Glomerular visceral epithelial cell (primary cell): ENCODE results near the gene RB1.

ENCODE experiments used
- DNase-seq: peaks from one replicate; pipeline ENCODE4 v3.0.0-alpha.2; 2016; ENCODE audit errors: extremely low spot score

The RB1 gene

DNA sequence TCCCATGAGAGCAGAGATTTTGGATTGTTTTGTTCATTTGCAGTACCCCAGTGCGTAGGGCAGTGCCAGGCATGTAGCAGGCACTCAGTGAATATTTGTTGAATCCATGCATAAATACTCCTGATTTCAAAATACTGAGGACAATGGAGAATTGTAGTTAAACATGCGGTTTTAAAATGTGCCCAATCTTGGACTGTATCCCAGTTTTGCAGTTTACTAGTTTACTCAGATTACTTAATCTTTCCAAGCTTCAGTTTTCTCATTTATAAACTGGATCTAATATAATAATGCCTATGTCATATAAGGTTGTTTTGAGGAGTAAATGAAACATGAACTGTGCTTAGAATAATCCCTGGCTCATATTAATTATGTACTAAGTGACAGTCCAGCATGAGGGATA is 190.3 kb downstream of the RB1 start:
- DNase-seq: no peak

DNA sequence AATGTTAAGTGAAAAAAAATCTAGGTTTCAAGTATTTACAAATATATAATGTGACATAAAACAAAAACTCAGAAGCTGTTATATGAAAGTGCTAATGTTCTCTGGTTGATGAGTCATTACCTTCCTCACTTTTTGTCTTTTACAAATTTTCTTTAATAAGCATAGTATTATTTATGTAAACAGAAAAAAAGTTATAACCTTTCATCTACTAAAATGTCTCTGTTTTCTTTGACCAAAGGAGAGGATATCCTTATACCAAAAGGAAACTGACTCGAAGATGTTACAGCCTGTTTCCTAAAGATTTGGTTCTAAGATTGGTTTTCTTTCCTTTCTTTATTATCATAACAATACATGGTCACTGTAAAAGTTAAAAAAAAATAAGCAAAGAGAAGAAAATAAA is 191.3 kb downstream of the RB1 start:
- no peak for DNase-seq

DNA sequence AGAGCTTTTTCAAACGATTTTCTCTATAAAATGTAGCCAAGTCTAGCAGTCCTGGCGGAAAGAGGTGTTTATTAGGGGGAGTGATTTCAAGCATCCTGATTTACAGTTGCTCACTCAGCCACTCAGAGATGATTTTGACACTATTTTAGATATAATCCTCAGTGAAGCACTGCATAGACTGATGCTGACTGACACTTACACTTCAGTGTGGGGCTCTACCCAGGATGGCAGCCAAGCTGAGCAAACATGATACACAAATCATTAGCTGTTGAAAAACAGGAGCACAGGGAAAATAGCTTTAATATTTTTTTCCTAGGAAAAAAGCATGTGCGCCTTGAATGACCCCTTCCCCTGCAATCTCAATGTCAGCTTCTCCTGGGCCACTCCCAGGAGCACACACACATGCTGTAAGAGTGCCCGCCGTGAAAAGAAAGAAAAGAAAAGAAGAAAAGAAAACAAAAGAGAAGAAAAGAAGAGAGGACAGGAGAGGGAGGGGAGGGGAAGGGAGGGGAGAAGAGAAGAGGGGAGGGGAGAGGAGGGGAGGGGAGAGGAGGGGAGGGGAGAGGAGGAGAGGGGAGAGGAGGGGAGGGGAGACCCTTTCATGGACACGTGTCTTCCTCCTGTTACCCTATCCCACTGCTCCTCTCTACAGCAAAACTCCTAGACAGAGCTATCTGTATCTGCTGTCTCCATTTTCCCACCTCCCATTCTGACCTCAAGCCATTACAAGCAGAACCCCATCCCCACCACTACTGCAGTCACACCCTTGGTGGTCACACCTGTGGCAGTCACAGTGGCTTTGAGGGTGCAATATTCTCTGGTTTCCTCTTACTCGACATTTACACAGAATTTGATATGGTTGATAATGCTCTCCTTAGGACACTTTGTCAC is 193.0 kb downstream of the RB1 start:
- DNase-seq: no peak

DNA sequence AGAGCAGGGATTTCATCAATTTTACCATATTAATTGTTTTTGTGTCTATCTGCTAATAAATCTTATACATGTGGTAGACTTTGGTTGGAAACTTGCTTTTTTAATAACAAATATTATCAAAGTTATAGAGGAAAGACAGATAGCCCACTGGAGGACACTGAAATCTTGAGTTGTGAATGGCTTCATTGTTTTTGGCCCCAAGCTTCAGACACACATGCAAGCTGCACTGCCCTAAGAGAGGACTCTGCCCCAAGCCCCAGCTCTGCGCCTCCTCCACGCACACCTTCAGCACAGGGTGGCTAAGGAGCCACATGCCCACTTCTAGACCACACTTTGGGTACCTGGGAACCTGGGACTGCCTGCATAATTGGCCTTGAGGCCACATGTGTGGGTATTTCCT is 194.1 kb downstream of the RB1 start:
- DNase-seq: no peak

DNA sequence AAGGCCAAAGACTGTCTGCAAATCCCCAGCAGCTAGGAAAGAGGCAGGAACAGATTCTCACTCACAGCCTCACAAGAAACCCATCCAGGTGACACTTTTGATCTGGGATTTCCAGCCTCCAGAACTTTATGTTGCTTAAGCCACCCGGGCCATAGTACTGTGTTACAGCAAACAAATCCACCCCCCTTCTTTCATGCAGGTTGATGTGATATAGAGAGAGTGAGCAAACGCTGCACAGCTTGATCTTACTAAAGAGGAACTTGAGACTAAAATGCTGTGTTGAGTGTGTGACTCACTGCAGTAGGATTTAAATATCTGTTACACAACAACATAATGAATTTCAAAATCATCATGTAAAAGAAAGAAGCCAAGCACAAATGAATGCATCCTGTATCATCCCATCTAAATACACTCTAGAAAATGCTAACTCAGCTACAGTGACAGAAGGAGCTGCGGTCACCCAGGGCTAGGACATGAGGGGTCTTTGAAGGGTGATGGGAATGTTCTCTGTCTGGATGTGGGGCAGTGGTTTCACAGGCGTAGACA is 197.2 kb downstream of the RB1 start:
- peak; percentile 32 for DNase-seq

DNA sequence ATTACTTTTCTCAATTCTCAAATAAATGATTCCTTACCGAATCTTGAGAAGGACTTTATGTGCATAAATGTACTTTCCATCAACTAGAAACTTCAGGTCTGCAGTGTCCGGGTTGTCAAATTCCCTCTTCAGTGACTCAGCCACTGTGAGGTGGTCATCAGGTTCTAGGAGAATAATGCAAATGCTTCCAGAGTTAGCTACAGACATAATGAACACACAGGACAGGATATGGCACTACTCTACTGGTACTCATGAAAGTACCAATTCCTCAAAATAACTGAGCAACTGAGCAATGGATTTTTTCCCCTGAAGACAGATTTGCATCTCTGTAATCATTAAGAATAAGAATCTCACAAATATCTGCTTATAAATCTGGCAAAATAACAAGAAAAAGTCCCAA is 198.2 kb downstream of the RB1 start:
- peak; percentile 11 for DNase-seq

DNA sequence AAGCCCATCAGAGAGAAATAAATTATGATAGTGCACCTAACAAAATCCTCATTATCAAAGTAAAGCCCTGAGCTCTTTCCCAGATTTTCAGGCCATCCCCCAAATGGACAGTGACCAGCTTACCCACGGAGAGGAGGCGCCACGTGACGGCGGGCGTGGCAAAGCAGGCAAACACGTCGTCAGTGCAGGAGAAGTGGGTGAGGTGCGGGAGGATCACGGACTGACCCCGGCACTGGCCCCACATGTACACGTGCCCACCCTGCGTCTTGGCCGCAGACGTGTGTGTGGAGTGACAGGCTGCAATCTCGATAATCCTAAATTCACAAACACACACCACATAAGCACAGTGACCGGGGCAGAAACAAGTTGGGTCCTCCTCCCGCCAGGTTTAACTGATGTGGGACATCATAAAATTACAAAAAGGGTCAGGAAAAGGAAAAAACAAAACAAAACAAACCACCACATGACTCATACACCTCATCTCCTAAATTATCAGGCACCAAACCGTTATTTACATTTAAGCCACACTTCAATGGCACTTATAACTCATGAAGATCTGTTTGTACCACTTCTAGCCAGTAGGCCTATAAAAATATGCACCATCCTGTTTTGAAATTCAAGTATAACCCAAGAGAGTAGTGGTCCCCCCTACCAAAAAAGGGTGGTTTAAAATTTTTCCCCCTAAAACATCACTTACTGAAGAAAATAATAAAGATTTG is 199.2 kb downstream of the RB1 start:
- DNase-seq: no peak

DNA sequence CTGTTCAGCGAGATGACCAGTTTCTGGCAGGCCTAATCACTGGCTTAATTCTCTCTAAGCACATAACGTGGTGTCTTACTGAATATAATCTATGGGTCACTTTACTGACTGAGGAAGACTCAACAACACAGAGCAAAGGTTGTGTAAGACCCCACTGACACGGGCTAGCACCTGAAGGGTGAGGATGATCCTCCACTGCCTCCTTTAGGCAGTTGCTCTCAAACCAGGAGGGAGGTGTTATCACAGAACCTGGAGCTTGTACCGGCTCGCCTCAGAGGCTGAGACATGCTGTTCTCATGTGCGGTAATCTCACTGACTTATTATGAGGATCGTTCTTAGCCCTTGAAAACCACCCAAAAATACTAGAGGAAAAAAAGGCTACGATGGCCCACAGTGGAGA is 201.1 kb downstream of the RB1 start:
- no peak for DNase-seq

DNA sequence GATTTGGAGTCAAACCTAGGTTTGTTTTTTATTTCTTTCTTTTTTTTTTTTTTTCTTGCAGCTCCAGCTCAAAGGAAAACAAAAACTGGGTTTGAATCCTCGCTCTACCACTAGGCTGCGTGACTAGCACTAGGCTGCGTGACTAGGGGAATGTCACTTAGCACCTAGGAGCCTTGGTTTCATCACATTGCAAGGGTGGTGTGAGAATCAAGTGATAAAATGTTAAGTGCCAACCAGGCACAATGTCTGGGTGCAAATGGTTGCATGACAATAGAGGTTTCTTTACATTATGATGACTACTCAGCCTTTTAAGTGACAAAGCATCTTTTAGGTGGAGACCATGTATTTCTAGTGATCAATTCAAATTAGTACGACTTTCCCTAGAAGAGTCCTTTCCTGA is 201.5 kb downstream of the RB1 start:
- DNase-seq: no peak

DNA sequence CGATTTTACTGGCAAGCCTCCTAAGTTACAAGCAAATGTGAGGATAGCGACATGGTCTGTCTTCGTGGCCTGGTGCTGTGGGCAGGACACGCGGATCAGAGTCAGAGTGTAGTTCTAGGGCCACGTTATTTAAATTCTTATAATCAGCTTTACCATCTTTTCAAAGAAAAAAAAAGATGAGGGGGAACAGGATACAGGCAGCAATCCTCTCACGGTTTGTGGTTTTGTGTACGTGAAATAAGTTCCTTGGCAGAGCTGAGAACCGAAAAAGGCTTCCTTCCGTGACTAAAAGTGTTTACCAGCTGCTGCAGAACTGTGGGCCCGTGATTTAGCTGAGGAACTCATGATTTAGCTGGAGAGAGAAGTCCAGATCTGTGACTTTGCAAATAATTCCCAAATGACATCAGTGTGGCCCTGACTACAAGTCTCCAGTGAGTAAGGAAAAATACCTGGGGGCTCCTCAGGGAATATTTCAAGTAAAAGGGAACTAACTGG is 202.1 kb downstream of the RB1 start:
- DNase-seq: no peak

DNA sequence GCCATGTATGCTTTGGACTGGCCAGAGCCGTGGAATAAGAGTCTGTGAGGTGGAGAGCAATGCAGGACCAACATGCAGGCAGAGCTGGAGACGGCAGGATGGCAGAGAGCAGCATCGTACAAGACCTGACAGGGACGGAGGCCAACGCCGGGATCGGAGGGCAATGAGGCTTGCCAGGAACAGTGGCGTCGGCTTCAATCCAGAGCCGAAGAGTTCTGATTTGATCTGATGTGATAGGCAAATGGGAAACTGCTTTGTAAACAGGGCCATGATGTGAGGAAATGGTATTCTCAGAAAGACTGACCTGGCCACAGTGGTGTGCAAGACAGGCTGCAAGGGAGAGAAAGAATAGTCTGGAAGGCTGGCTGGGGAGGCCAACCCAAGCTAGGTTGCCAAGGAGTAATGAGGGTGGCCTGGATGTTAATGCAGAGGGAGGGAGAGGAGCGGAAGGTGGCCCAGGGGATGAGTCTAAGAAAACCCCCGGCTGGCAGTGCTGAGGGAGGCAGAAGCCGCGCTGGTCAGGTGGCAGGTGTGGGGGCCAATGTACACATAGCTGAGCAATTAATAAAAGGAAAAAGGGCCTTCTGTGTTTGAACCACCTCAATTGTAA is 202.6 kb downstream of the RB1 start:
- no peak for DNase-seq

DNA sequence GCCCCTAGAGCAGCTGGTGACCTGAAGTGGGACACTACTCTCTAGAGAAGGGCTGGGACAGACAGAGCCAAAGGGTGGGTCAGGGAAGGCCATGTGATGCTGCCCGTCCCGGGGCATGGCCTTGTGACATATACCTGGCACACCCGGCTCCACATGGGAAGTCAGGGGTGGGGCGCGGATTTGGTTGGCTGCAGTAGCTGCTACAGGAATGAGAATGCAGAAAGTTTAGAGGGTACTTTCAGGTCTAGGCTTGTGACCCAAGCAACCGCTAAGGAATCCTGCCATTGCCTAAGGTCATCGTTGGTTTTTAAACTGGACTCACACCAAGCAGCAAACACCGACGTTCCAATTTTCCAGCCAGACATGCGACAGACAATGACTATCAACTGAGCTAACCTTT is 203.5 kb downstream of the RB1 start:
- DNase-seq: no peak

DNA sequence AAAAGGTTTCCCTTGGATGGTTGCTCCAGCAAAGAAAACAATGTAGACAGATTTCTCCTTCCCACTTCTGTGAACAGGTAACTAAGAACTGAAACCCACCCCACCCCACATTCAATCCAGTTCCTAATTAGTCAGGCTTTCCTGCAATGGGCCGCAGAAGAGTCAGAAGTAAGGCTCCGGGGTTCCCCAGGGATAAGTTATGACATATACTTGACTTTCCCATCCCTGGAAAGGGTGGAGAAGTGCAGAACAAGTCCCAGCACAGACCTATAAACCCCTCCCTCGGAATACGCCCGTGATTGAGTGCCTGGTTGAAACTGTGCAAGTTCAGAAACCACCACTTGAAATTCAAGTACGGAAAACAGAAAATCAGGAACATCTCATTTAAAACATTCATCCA is 204.5 kb downstream of the RB1 start:
- no peak for DNase-seq

DNA sequence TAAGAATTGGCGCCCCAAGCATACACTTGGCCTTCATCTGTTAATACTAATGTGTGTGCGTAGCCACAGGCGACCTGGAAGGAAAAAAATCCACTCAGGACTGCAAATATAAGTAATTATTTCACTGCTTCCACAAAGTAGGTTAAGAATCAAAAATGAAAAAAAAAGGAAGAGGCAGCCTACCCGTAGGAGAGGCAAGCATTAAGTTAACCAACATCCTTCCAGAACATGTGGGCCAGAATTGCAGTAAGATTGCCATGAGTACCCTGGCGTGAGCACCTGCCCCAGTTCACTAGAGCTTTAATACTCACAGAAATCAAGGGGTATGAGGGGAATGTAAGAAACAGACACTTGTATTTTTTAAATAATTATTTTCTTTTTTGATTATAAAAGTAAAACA is 207.1 kb downstream of the RB1 start:
- DNase-seq: no peak

DNA sequence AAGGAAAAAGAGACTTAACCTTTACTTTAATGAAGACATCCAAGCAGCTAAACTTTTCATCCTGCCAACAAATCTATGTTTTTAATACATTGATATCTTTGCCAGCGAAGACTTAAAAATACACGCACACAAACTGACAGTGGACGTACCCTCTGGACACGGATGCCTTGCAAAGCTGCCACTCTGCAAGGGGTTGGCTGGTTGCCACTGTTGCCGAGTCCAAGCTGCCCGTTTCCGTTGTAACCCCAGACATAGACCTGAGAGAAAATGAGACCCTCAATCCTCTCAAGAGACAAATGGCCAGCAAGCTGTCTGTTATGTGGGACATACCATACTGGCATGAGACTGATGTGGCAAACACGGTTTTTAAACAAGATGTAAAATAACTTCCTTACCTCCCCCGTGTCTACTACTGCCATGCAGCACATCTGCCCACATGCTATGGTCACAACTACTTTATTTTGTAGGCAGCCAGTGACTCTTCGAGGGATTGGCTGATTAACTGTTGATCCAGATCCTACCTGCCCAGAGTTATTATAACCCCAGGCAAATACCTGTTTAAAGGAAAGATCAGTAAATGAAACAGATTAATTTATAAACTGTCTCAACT is 208.2 kb downstream of the RB1 start:
- DNase-seq: no peak

DNA sequence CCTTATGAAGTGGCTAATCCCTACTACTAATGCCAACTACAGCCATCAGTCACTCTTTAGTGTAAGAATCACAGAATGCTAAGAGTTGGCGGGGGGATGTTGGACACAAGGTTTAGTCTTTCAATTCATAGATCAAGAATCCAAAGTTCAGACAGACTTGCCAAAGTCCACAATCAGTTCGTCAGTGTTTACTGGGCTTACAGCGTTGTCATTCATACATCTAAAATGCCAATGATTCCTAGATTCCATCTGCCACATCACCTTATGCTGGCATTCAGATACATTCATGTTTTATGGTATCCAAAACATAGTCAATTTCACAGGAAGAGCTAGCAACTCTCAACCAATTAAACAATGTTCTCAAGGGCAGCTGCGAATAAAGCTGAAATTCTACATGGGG is 211.2 kb downstream of the RB1 start:
- no peak for DNase-seq

DNA sequence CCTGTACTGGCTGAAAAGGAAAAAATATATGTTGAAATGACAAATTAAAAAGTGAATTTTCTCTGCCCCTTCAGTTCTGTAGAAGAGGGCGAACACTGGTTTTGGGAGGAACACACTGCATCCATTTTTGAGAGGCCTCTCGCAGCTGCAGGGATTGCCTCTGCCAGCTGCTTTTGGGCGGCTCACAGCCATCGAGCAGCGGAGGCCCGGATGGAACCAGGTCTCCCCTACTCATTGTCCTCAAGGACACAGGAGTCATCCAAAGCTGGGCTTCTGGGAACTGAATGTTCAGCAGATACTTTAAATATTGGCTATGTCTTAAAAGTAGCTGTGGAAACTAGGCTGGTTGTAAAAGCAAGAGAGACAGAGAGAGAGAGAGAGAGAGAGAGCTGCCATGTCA is 212.2 kb downstream of the RB1 start:
- DNase-seq: no peak

DNA sequence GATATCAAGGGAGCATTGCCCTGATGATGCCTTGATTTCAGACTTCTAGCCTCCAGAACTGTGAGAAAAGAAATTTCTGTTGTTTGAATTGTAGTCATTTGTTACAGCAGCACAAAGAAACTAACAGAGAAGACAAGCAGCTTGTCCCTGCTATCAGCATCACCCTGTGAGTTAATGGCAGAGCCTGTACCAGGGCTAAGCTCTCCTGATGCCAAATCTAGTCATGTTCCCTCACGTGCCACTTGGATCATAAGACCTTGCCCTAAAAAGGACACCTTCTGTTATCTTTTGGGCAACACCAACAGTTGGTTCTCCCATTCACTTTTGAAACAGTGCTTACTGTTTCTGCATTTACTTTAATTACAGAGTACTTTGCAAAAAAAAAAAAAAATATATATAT is 214.5 kb downstream of the RB1 start:
- no peak for DNase-seq

DNA sequence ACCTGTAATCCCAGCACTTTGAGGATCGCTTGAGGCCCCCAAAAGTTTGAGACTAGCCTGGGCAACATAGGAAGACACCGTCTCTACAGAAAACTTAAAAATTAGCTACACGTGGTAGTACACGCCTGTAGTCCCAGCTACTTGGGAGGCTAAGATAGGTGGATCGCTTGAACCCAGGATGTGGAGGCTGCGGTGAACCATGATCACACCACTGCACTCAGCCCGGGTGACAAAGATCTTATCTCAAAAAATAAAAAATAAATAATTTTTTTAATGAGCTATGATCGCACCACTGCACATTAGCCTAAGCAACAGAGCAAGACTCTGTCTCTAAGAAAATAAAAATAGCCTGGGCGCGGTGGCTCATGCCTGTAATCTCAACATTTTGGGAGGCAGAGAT is 222.7 kb downstream of the RB1 start:
- no peak for DNase-seq

DNA sequence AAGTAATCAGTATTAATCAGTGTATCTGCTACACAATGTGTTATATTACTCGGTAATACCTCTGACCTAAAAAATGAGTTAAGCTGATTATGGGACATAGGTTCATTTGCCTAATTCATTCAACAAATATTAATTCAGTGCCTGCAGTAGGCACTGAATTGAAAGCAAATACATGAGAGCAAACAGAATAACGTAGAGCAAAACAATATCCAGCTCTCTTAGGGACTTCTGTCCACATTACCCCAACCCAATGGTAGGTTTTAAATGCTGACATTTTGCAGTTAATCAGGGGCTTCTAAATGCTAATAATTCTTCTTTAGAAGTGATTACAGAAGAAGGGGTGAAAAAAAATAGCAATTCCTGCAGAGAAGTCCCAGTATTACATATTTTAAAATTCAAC is 224.4 kb downstream of the RB1 start:
- no peak for DNase-seq

DNA sequence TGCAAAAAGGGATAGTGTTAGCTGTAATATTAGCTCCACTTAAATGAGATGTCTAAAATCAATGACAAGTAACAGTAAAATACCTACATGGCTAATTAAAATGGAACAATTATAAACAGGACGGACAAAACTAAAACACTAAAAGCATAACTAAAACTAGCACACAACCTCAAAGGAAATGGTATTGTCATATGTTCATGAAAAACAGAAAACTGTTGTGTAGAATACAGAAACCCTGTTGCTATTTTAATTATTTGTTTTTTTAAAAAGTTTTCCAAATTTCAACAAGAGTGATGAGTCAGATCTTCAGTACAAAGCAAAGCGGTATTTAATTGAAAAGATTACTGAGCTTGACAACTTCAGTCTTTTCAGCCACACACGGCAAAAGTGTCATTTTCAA is 225.2 kb downstream of the RB1 start:
- DNase-seq: no peak

DNA sequence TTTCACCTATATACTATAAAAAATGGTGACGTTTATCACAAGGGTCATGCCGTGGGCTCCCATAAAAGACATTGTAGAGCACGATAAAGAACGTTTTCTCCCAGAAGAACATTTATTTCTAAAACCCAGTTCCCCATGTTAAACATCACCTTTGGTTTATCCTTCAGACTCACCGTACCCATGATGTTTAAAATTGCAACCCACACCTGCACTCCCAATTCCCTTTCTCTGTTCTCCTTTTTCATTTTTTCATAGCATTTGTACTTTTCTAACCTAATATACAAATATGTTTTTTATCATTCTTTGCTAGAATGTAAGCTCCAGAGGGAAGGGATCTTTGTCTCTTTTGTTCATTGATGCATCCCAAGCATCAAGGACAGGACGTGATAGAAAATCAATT is 227.3 kb downstream of the RB1 start:
- DNase-seq: no peak
